K562 (cell line): ENCODE results near the gene BSPRY. TPM values are rescaled to one million over a fixed set of nuclear protein-coding genes. Genes with fewer than 3 reads are reported as not detected.
A peak's percentile ranks its signal among the peaks of the same experiment; 100 is the strongest.

Experiments
- CTCF ChIP-seq, 3 experiments: IDR thresholded peaks in 2 of 3; conservative IDR thresholded peaks in 1 of 3; 2 replicates each; pipeline ENCODE4 v1.5.1; 2011 to 2012; ENCODE audit warnings: low read length in 3 of 3, mild to moderate bottlenecking in 3 of 3, control low read depth in 2 of 3, improper control_type of control experiment in 1 of 3, inconsistent platforms in 1 of 3, low read depth in 1 of 3, mixed read lengths in 1 of 3, moderate library complexity in 1 of 3; ENCODE audit not compliant: insufficient read depth in 2 of 3
- DACH1 ChIP-seq: fragments of 450-650 bp; IDR thresholded peaks from 2 replicates; pipeline ENCODE4 v1.6.1; 2018; ENCODE audit not compliant: partially characterized antibody
- FOSL1 ChIP-seq: fragments of 200-800 bp; sonication (Bioruptor generic); conservative IDR thresholded peaks from 2 replicates; pipeline ENCODE4 v1.6.1; 2016; ENCODE audit warnings: missing genetic modification characterization, missing compliant biosample characterization
- IRF1 ChIP-seq: sonication (generic); formaldehyde crosslinking; IDR thresholded peaks from 2 replicates; pipeline ENCODE4 v1.8.0; 2022; ENCODE audit warnings: missing genetic modification reagents, mild to moderate bottlenecking, borderline replicate concordance
- KHSRP ChIP-seq: fragments of 450-650 bp; IDR thresholded peaks from 2 replicates; pipeline ENCODE4 v1.6.1; 2017
- KLF10 ChIP-seq: fragments of 250-450 bp; sonication (Bioruptor Pico); IDR thresholded peaks from 2 replicates; pipeline ENCODE4 v1.6.1; 2021; ENCODE audit warnings: matching md5 sums
- LCOR ChIP-seq: sonication (generic); formaldehyde crosslinking; IDR thresholded peaks from 2 replicates; pipeline ENCODE4 v1.8.0; 2022; ENCODE audit warnings: mild to moderate bottlenecking, missing genetic modification reagents
- NR2C2 ChIP-seq, 2 experiments: fragments of 200-800 bp in 1 of 2; sonication (Bioruptor generic) in 1 of 2; sonication (generic) in 1 of 2; formaldehyde crosslinking in 1 of 2; IDR thresholded peaks; 2 replicates each; pipeline versions ENCODE4 v1.6.1 to v1.8.0; 2016 to 2022; ENCODE audit warnings: mild to moderate bottlenecking in 1 of 2, missing compliant biosample characterization in 1 of 2, missing genetic modification characterization in 1 of 2, missing genetic modification reagents in 1 of 2
- RBM15 ChIP-seq: fragments of 200-400 bp; formaldehyde crosslinking; IDR thresholded peaks from 2 replicates; pipeline ENCODE4 v1.6.1; 2018; ENCODE audit warnings: mild to moderate bottlenecking, low read length, moderate library complexity; ENCODE audit not compliant: insufficient read depth
- RBM25 ChIP-seq: fragments of 200-400 bp; formaldehyde crosslinking; IDR thresholded peaks from 2 replicates; pipeline ENCODE4 v1.6.1; 2018; ENCODE audit warnings: low read length, low read depth, moderate library complexity; ENCODE audit not compliant: severe bottlenecking
- SUPT5H ChIP-seq: fragments of 450-650 bp; IDR thresholded peaks from 2 replicates; pipeline ENCODE4 v1.6.1; 2016
- TBP ChIP-seq: optimal IDR thresholded peaks from 2 replicates; pipeline ENCODE3; 2011; ENCODE audit warnings: low read depth, low read length, improper control_type of control experiment
- ZKSCAN3 ChIP-seq: fragments of 250-450 bp; sonication (Bioruptor Pico); IDR thresholded peaks from 2 replicates; pipeline ENCODE4 v1.4.0; 2020
- ZNF146 ChIP-seq: IDR thresholded peaks from one replicate; pipeline ENCODE4 v1.6.1; 2018; ENCODE audit warnings: missing compliant biosample characterization; ENCODE audit not compliant: unreplicated experiment
- ZNF740 ChIP-seq, 3 experiments: fragments of 200-800 bp in 1 of 3; sonication (Bioruptor generic) in 1 of 3; sonication (generic) in 1 of 3; formaldehyde crosslinking in 1 of 3; IDR thresholded peaks; 2 replicates each; pipeline versions ENCODE4 v1.6.1 to v1.8.0; 2016 to 2022; ENCODE audit warnings: mild to moderate bottlenecking in 2 of 3, missing compliant biosample characterization in 2 of 3, missing genetic modification characterization in 2 of 3, missing genetic modification reagents in 1 of 3
- polyA plus RNA-seq, 8 experiments: library from polyadenylated mRNA; depleted of rRNA in 4 of 8; stranded (reverse) in 5 of 8; unstranded in 3 of 8; fragments of >200 nt; fragmentation: Nextera tagmentation in 2 of 8; fragmentation: Illumina TruSeq in 1 of 8; extraction: Ambion mirVana in 2 of 8; extraction: Trizol in 1 of 8; gene quantifications; 2 replicates each; pipeline versions ENCODE4 v1.2.1 to v1.2.3, GENCODE V29; 2011 to 2014; ENCODE audit warnings: inconsistent platforms in 1 of 8, missing spikeins in 1 of 8
- total RNA-seq, 7 experiments: library from RNA; depleted of rRNA in 6 of 7; stranded (reverse); fragments of >200 nt in 6 of 7; fragmentation: Illumina TruSeq in 2 of 7; extraction: Trizol in 2 of 7; gene quantifications; 2 replicates each; pipeline versions ENCODE4 v1.2.1 to v1.2.3, GENCODE V29; 2011 to 2021; ENCODE audit warnings: low replicate concordance in 1 of 7
- TF ChIP-seq, protein P1 (sequence below), 2 experiments: fragments of 250-450 bp in 1 of 2; fragments of 450-650 bp in 1 of 2; sonication (Bioruptor Pico) in 1 of 2; IDR thresholded peaks; 2 replicates each; pipeline versions ENCODE4 v1.6.1 to v1.8.0; 2016 to 2021; ENCODE audit warnings: mild to moderate bottlenecking in 2 of 2, moderate library complexity in 2 of 2, missing compliant biosample characterization in 1 of 2, missing genetic modification characterization in 1 of 2
- TF ChIP-seq, protein P2 (sequence below): fragments of 450-650 bp; formaldehyde crosslinking; IDR thresholded peaks from 2 replicates; pipeline ENCODE4 v1.4.0; 2020; ENCODE audit warnings: mild to moderate bottlenecking
- TF ChIP-seq, protein P3 (sequence below): sonication (generic); formaldehyde crosslinking; IDR thresholded peaks from 2 replicates; pipeline ENCODE4 v1.8.1; 2023; ENCODE audit warnings: mild to moderate bottlenecking, missing genetic modification reagents

The BSPRY gene
- total and polyA plus RNA-seq, 9 of the 15 experiments (the other 6 are each of a cell fraction or from before 2014, with no cell fraction given), result 0.07 to 0.67 (median 0.18) TPM

- peak; percentile 26; the same call in 1 of the 2 replicates for TF ChIP-seq NR2C2 (CRISPR knock-in tag; IDR thresholded peaks at IDR 0.05)
- peak; percentile 90 for TF ChIP-seq NR2C2 (tag; IDR thresholded peaks at IDR 0.05)
- peak; percentile 81 for TF ChIP-seq SUPT5H
- TF ChIP-seq, protein P1, sequence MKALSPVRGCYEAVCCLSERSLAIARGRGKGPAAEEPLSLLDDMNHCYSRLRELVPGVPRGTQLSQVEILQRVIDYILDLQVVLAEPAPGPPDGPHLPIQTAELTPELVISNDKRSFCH (CRISPR knock-in tag; IDR thresholded peaks at IDR 0.05), result no peak
- TF ChIP-seq, protein P1 (tag; IDR thresholded peaks at IDR 0.05), result no peak
- TF ChIP-seq ZNF740 (CRISPR knock-in tag; IDR thresholded peaks at IDR 0.05), result peak; percentile 95
- peak in 1 of 2 experiments; percentile 86; a peak in 2 of 4 replicates for TF ChIP-seq ZNF740 (tag; IDR thresholded peaks at IDR 0.05)
- peak; percentile 47 for TF ChIP-seq DACH1
- TF ChIP-seq ZNF146 (CRISPR knock-in tag), result no peak
- no peak for TF ChIP-seq KLF10
- TF ChIP-seq FOSL1, result peak; percentile 56; the same call in 1 of the 2 replicates
- TF ChIP-seq RBM15, result no peak
- peak in 1 of 3 experiments; percentile 32; a peak in 1 of 6 replicates for TF ChIP-seq CTCF (IDR thresholded peaks at IDR 0.05 in 2 of 3, conservative IDR thresholded peaks at IDR 0.05 in 1 of 3; ENCODE audit: insufficient read depth in 2 of 3, low read depth in 1 of 3, low read length in 3 of 3)
- peak; percentile 81 for TF ChIP-seq TBP
- no peak for TF ChIP-seq IRF1 (CRISPR knock-in tag)
- TF ChIP-seq KHSRP, result no peak
- TF ChIP-seq, protein P2, sequence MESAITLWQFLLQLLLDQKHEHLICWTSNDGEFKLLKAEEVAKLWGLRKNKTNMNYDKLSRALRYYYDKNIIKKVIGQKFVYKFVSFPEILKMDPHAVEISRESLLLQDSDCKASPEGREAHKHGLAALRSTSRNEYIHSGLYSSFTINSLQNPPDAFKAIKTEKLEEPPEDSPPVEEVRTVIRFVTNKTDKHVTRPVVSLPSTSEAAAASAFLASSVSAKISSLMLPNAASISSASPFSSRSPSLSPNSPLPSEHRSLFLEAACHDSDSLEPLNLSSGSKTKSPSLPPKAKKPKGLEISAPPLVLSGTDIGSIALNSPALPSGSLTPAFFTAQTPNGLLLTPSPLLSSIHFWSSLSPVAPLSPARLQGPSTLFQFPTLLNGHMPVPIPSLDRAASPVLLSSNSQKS (CRISPR knock-in tag), result no peak
- no peak for TF ChIP-seq ZKSCAN3 (CRISPR knock-in tag)
- peak; percentile 80 for TF ChIP-seq LCOR (CRISPR knock-in tag)
- TF ChIP-seq, protein P3, sequence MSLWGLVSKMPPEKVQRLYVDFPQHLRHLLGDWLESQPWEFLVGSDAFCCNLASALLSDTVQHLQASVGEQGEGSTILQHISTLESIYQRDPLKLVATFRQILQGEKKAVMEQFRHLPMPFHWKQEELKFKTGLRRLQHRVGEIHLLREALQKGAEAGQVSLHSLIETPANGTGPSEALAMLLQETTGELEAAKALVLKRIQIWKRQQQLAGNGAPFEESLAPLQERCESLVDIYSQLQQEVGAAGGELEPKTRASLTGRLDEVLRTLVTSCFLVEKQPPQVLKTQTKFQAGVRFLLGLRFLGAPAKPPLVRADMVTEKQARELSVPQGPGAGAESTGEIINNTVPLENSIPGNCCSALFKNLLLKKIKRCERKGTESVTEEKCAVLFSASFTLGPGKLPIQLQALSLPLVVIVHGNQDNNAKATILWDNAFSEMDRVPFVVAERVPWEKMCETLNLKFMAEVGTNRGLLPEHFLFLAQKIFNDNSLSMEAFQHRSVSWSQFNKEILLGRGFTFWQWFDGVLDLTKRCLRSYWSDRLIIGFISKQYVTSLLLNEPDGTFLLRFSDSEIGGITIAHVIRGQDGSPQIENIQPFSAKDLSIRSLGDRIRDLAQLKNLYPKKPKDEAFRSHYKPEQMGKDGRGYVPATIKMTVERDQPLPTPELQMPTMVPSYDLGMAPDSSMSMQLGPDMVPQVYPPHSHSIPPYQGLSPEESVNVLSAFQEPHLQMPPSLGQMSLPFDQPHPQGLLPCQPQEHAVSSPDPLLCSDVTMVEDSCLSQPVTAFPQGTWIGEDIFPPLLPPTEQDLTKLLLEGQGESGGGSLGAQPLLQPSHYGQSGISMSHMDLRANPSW, result peak; percentile 23; the same call in 1 of the 2 replicates
- no peak for TF ChIP-seq RBM25
Observed at GRCh38 chr9:113410207-113410864, 61.0 kb downstream of the BSPRY start, which contains the start of the genes C9orf43 and POLE3 (continued).
